Dermis lymphatic vessel endothelial cell (primary cell): ENCODE results near the gene KLHL7. TPM values are rescaled to one million over a fixed set of nuclear protein-coding genes. Genes with fewer than 3 reads are reported as not detected.

Source experiments
- total RNA-seq: library from RNA; depleted of rRNA; stranded (reverse); fragments of >200 nt; gene quantifications from 2 replicates; pipeline ENCODE4 v1.2.1, GENCODE V29; 2014

KLHL7 gene, protein sequence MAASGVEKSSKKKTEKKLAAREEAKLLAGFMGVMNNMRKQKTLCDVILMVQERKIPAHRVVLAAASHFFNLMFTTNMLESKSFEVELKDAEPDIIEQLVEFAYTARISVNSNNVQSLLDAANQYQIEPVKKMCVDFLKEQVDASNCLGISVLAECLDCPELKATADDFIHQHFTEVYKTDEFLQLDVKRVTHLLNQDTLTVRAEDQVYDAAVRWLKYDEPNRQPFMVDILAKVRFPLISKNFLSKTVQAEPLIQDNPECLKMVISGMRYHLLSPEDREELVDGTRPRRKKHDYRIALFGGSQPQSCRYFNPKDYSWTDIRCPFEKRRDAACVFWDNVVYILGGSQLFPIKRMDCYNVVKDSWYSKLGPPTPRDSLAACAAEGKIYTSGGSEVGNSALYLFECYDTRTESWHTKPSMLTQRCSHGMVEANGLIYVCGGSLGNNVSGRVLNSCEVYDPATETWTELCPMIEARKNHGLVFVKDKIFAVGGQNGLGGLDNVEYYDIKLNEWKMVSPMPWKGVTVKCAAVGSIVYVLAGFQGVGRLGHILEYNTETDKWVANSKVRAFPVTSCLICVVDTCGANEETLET
- total RNA-seq, result 16.1 and 24.5 TPM in 2 replicates

DNA sequence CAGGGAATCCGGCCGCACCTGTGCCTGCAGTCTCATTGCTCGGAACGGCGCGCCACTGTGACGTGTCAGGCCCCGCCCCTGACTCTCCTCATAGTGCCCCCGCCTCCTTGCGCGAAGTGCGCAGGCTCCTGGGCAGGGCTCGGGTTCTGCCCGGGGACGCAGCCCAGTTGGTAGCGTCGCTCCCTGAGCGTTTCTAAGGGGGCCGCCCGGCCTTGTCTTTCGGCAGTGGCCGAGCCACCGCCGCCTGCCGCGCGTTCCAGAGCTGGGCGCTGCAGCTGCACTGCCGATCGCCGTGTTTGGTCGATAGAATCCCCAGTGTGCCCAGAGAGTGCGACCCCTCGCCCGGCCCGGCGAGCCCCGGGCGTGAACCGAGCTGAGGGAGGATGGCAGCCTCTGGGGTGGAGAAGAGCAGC lies at the start of gene KLHL7:
KLHL7 (plus strand) TSS at position 142 of the 413 bp plus-strand sequence; CDS start at position 384, 242 bp downstream.

DNA sequence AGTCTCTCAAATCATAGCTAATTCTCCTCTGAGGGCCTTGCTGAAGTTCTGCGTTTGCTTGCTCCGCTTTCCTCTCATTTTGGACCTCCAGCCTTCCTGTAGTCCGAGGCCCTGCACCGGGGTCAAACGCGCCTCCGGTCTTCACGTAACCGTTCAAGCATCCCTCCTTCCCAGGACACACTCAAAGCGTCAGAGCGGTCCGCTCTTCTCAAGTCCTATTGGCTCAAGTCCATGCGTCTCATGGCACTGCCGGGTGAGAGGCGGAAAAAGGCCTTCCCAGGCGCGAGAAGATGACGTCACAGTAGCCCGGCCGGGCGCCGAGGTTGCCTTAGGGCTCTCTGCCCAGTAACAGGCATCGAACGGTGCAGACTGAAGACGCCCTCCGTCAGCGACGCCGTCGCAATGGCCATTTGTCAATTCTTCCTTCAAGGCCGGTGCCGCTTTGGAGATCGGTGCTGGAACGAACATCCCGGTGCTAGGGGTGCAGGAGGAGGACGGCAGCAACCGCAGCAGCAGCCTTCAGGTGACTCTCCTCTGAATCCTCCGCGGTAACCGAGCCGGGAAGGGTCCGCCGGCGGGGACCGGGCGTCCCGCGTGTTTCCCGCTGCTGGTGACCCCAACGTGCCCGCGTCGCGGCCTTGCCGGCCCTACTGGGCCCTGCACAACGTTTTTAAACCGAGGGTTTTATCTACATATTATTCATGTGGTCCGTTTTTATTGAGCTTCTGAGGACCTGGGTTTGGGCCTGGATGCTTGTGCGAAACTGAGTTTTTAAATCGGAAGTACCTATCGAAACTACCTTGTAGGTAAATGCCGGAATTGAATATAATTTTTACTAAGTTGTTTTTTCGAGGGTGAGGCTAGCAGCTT lies 76.3 kb downstream of the KLHL7 start, which contains the start of gene NUP42:
NUP42 (plus strand) TSS at position 365 of the 870 bp plus-strand sequence; CDS start at position 403, 38 bp downstream.

Other genes with a start within 250 kb of the KLHL7 start
- 28.9 and 62.8 TPM in 2 replicates for gene HYCC1, start 91.7 kb upstream of the KLHL7 start, total RNA-seq
- gene NUP42, start 76.3 kb downstream of the KLHL7 start, total RNA-seq, result 20.6 and 28.8 TPM in 2 replicates
- 0.09 and 0.11 TPM in 2 replicates for gene GPNMB, start 141.0 kb downstream of the KLHL7 start, total RNA-seq
- gene MALSU1, start 193.6 kb downstream of the KLHL7 start, total RNA-seq, result 38.9 and 49.2 TPM in 2 replicates